T-cell (primary cell): ENCODE results near the gene SCD5. TPM values are rescaled to one million over a fixed set of nuclear protein-coding genes. Genes with fewer than 3 reads are reported as not detected.

Experiments
- ATAC-seq, 4 experiments: fragments of 200-7000 bp in 3 of 4; fragments of 150-1000 bp in 1 of 4; cut with Tn5 transposase; replicated peaks in 1 of 4; 1 replicate in 3 of 4; 2 replicates in 1 of 4; pipeline ENCODE4 v1.10.0; 2021; ENCODE audit warnings: moderate library complexity in 3 of 4, mild to moderate bottlenecking in 2 of 4, moderate number of reproducible peaks in 1 of 4
- CTCF ChIA-PET, 2 donors: fragments of 300-600 bp; sonication (Branson Sonifier 250); formaldehyde crosslinking; loops; one replicate each; lab custom pipeline; 2022; ENCODE audit warnings: antibody characterized with exemption in 2 of 2; lab: Charles Lee
- POLR2A ChIA-PET, 2 donors: fragments of 300-600 bp; sonication (Branson Sonifier 250); formaldehyde crosslinking; loops; one replicate each; lab custom pipeline; 2022; ENCODE audit warnings: antibody characterized with exemption in 2 of 2; lab: Charles Lee
- DNase-seq, 35 experiments: peaks; one replicate each; pipeline versions ENCODE4 v3.0.0 to v3.0.0-alpha.2; 2013 to 2023
- H3K27ac ChIP-seq: one replicate; pipeline ENCODE4 v1.5.1; 2013; ENCODE audit warnings: low read length
- H3K27me3 ChIP-seq, 2 experiments: replicated peaks in 1 of 2; 1 replicate in 1 of 2; 2 replicates in 1 of 2; pipeline versions ENCODE4 v1.6.1 to v1.7.0; 2013; ENCODE audit warnings: low read length in 1 of 2, mixed read lengths in 1 of 2; ENCODE audit not compliant: control insufficient read depth in 2 of 2, insufficient read depth in 2 of 2; ENCODE audit errors: extremely low read depth in 1 of 2
- H3K36me3 ChIP-seq, 2 donors: 1 replicate in 1 of 2; 2 replicates in 1 of 2; pipeline versions ENCODE4 v1.6.1 to v1.7.0; 2013; ENCODE audit warnings: low read length in 1 of 2; ENCODE audit not compliant: control insufficient read depth in 2 of 2, insufficient read depth in 1 of 2; ENCODE audit errors: extremely low read depth in 1 of 2
- H3K4me1 ChIP-seq, 2 experiments: 1 replicate in 1 of 2; 2 replicates in 1 of 2; pipeline versions ENCODE4 v1.6.1 to v1.7.0; 2013; ENCODE audit warnings: low read length in 2 of 2, mixed read lengths in 1 of 2; ENCODE audit not compliant: insufficient read depth in 2 of 2, control insufficient read depth in 1 of 2; ENCODE audit errors: extremely low read depth in 1 of 2
- H3K4me3 ChIP-seq, 2 donors: 1 replicate in 1 of 2; 2 replicates in 1 of 2; pipeline versions ENCODE4 v1.5.1 to v1.7.0; 2013; ENCODE audit warnings: mild to moderate bottlenecking in 2 of 2, low read length in 1 of 2, moderate library complexity in 1 of 2; ENCODE audit not compliant: control insufficient read depth in 1 of 2; ENCODE audit errors: extremely low read depth in 1 of 2
- H3K9me3 ChIP-seq: 2 replicates; pipeline ENCODE4 v1.7.0; 2013
- H3K27ac Mint-ChIP-seq, 2 donors: one replicate each; pipeline ENCODE4 v1.8.0; 2020 to 2021; ENCODE audit warnings: mild to moderate bottlenecking in 2 of 2, mixed read lengths in 2 of 2
- H3K27me3 Mint-ChIP-seq, 2 donors: one replicate each; pipeline ENCODE4 v1.8.0; 2021 to 2022; ENCODE audit warnings: mixed read lengths in 2 of 2
- H3K36me3 Mint-ChIP-seq: one replicate; pipeline ENCODE4 v1.8.0; 2021; ENCODE audit warnings: mixed read lengths
- H3K4me1 Mint-ChIP-seq, 3 donors: one replicate each; pipeline ENCODE4 v1.8.0; 2020 to 2022; ENCODE audit warnings: mixed read lengths in 3 of 3, mild to moderate bottlenecking in 1 of 3
- H3K4me3 Mint-ChIP-seq, 3 donors: one replicate each; pipeline ENCODE4 v1.8.0; 2020 to 2022; ENCODE audit warnings: mild to moderate bottlenecking in 3 of 3, mixed read lengths in 3 of 3, moderate library complexity in 3 of 3
- H3K9me3 Mint-ChIP-seq, 3 donors: one replicate each; pipeline ENCODE4 v1.8.0; 2020 to 2022; ENCODE audit warnings: mixed read lengths in 3 of 3
- WGBS: methylation state at CpG from one replicate; pipeline ENCODE4 v1.1.5; 2013; ENCODE audit warnings: missing lambda C conversion rate; ENCODE audit not compliant: insufficient coverage; 5-methylcytosine and 5-hydroxymethylcytosine counted together
- total RNA-seq, 35 experiments: library from RNA in 6 of 35; stranded (reverse) in 6 of 35; fragments of 120-200 nt in 1 of 35; gene quantifications; one replicate each; pipeline versions ENCODE4 v1.2.1 to v1.2.4 and lab custom pipeline; 2013 to 2026

The SCD5 gene
- total RNA-seq, 5 donors from 2014 or later (not counting 1 experiment from before 2014, with no cell fraction given) = 0.72 to 2.0 (median 1.3) TPM

DNA sequence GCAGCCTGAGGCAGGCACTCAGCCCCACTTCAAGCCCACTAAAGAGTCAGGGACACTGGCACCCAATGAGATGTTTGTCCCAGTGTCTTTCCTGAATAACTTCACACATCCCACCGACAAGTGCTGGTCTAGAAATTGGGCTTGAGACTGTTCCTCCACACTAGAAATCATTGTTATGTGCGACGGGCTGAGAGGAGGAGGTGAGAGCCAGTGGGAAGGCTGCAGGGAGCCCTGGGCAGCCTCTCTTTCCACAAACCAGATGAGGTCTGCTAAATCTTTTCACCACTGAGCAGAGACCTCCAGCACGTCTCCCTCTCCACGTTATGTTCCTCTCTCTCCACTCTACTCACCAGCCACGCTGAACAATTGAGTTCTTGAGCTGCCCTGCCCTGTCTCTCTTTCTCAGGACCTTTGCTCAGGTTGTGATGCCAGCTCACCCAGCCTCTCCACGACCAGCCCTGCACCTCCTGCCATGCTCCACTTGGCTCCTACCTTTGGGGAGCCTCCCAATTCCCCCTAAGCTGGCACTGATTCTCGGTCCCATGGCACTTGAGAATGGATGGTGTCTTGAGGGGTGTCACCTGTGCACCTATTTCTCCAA lies 8.4 kb downstream of the SCD5 start:
- Histone ChIP-seq H3K27me3 (peaks cover 0 to 4% of the 10 kb centered on the region in 2 experiments), H3K27ac (no peak overlapping the region), H3K36me3 (no peaks in the 10 kb centered on the region), H3K9me3 (no peaks in the 10 kb centered on the region), H3K4me3 (no peak overlapping the region), H3K4me1 (no peaks in the 10 kb centered on the region)
- ChIA-PET CTCF (no interaction called here), POLR2A (no interaction called here)
- peaks cover 12 to 17% of the 10 kb centered on the region in 2 donors for H3K27me3 Mint-ChIP-seq
- H3K4me1 Mint-ChIP-seq = no peaks in the 10 kb centered on the region
- ATAC-seq (no peak), DNase-seq (no peak)
- no peak overlapping the region for H3K27ac Mint-ChIP-seq
- no peaks in the 10 kb centered on the region for H3K36me3 Mint-ChIP-seq
- no peak overlapping the region for H3K4me3 Mint-ChIP-seq
- WGBS = 63% methylated on average over 4 of the region's 8 CpGs
- no peaks in the 10 kb centered on the region for H3K9me3 Mint-ChIP-seq

DNA sequence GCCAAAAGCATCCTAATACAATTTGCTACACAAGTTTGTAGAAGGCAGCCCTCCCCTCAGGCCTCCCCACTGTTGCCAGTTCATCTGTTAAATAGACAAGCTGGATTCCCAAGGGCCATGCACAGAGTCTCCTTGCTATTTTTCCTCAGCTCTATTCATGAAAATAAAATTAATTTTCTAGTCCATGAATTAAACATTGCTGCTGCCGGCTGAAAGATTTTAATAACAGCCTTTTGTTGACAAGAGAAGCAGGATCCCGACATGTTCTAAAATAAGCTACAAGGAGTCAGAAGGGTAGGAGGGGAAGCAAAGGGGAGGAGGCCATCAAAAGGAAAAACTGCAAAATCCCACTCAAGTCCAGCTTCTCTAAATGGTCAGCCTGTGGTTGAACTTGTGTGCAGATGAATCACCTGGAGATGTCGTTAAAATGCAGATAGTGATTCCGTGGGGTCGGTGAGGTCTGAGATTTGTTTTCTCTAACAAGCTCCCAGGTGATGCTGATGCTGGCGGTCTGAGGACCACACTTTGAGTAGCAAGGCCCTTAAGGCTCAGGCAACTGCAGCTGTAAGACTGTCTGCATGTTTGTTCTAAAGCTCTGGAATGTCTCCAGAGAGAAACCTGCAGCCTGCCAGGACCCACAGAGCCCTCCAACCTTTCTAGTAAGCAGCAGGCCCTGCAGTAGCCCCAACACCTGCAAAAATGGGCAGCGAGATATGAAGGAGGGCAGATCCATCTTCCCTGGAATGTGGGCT lies 9.4 kb downstream of the SCD5 start:
- DNase-seq (no peak), ATAC-seq (no peak)
- WGBS = 93% methylated on average over 4 of the region's 7 CpGs
- Mint-ChIP-seq H3K27ac (no peak overlapping the region), H3K36me3 (no peaks in the 10 kb centered on the region), H3K27me3 (peaks cover 8 to 20% of the 10 kb centered on the region in 2 donors), H3K4me1 (no peaks in the 10 kb centered on the region), H3K9me3 (no peaks in the 10 kb centered on the region), H3K4me3 (no peak overlapping the region)
- ChIA-PET CTCF (interaction anchor here in 1 of 2 donors (0.7 kb wide), 1 partner anchor 196 kb away, joined by 3 read pairs; no protein-coding TSS in a partner anchor), POLR2A (no interaction called here)
- Histone ChIP-seq H3K9me3 (no peaks in the 10 kb centered on the region), H3K4me1 (no peaks in the 10 kb centered on the region), H3K27me3 (no peaks in the 10 kb centered on the region), H3K4me3 (no peak overlapping the region), H3K27ac (no peak overlapping the region), H3K36me3 (no peaks in the 10 kb centered on the region)

DNA sequence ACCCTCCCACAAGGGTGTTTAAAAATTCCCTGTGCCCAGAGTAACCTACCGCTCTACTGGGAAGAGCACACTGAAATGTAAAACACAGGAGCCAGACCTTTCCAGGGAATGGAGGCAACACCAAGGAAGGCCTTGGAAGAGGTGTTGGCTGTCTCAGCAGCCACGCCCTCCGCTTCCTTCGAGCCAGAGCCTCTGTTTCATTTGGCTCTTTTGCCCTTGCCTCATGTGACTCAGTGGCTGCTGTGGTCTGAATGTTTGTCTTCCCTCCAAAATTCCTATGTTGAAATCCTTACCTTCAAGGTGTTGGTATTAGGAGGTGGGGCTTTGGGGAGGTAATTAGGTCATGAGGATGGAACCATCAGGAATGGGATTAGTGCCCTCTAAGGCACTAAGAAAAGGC lies 11.3 kb downstream of the SCD5 start:
- no peaks in the 10 kb centered on the region for H3K36me3 ChIP-seq
- DNase-seq (no peak), ATAC-seq (no peak)
- H3K27me3 Mint-ChIP-seq = peaks cover 8 to 20% of the 10 kb centered on the region in 2 donors
- no peaks in the 10 kb centered on the region for H3K4me1 ChIP-seq
- no peaks in the 10 kb centered on the region for H3K4me1 Mint-ChIP-seq
- no peak overlapping the region for H3K27ac ChIP-seq
- POLR2A ChIA-PET = no interaction called here
- no peaks in the 10 kb centered on the region for H3K36me3 Mint-ChIP-seq
- CTCF ChIA-PET = no interaction called here
- WGBS = 86% methylated on average over 3 of the region's 4 CpGs
- no peaks in the 10 kb centered on the region for H3K9me3 ChIP-seq
- no peak overlapping the region for H3K4me3 ChIP-seq
- no peak overlapping the region for H3K4me3 Mint-ChIP-seq
- no peaks in the 10 kb centered on the region for H3K9me3 Mint-ChIP-seq
- H3K27me3 ChIP-seq = no peaks in the 10 kb centered on the region
- no peak overlapping the region for H3K27ac Mint-ChIP-seq

DNA sequence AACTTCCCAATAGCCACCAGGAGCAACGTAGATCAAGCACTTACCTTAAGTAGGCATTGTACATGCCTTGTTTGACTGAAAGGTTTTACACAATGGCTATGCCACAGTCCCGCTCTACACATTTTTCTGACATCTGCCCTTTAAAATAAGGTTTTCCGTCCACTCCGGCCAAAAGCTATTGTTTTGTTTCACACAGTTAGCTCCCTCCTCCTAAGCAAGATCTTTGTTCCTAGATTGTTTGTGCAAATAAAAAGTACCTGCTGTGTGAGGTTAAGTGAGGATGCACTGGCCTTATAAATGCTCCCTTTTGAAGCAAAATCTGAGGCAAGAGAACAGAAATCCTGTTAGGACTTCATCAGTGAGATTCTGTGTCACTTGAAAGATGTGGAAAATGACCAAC lies 11.8 kb downstream of the SCD5 start:
- Mint-ChIP-seq H3K27me3 (peaks cover 8 to 20% of the 10 kb centered on the region in 2 donors), H3K4me1 (no peaks in the 10 kb centered on the region)

DNA sequence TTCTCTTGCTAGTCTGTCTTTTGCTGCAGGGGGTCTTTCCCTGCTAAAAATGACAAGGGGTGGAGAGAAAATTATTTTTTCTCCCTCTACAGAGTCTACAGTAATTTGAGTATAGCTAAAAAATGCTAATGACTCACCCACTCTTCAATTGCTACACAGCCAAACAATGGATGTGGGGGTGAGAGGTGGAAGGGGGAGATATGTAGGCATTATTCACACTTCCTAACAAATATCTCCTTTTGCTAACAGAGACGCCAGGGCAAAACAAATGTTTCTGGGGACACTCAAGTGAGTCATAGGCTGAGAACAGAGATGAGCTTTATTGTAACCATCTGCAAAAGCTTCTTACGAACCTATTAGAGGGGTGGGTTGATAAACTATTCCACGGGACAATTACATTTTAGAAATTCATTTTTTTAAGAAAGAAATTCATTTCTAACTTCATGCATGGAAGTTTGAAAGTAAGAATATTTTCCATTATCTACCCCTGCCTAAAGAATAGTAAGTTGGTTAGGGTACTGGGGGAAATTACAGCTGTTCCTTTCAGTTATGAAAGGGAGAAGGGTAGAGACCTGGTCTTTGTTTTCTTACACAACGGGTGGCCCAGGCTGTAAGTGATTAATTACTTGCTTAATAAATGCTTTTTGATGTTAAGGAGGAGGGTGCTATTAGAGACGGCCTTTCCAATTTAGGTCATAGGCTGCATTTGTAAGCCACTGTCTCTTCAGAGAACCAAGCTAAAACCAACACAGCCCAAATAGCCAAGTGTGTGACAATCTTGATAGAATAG lies 12.8 kb downstream of the SCD5 start:
- no CpG with 5 or more reads among the region's 5 CpGs for WGBS
- no peaks in the 10 kb centered on the region for H3K9me3 ChIP-seq
- H3K36me3 ChIP-seq = no peaks in the 10 kb centered on the region
- Mint-ChIP-seq H3K4me1 (no peaks in the 10 kb centered on the region), H3K27me3 (peaks cover 8 to 14% of the 10 kb centered on the region in 2 donors), H3K4me3 (no peak overlapping the region), H3K36me3 (no peaks in the 10 kb centered on the region), H3K9me3 (no peaks in the 10 kb centered on the region), H3K27ac (no peak overlapping the region)
- DNase-seq (no peak), ATAC-seq (no peak)
- H3K27me3 ChIP-seq = peaks cover 0 to under 1% of the 10 kb centered on the region in 2 experiments
- H3K4me1 ChIP-seq = no peaks in the 10 kb centered on the region
- POLR2A ChIA-PET = interaction anchor here (0.6 to 0.7 kb wide), 2 partner anchors 8 to 315 kb away, joined by 4 to 6 read pairs; no protein-coding TSS in a partner anchor
- no peak overlapping the region for H3K4me3 ChIP-seq
- CTCF ChIA-PET = interaction anchor here in 1 of 2 donors (0.6 kb wide), 1 partner anchor 761 kb away, joined by 6 read pairs; no protein-coding TSS in a partner anchor
- no peak overlapping the region for H3K27ac ChIP-seq

More for the DNA sequence above, 11.8 kb downstream of the SCD5 start:
- Histone ChIP-seq H3K4me1 (no peaks in the 10 kb centered on the region), H3K9me3 (no peaks in the 10 kb centered on the region), H3K4me3 (no peak overlapping the region), H3K27ac (no peak overlapping the region), H3K36me3 (no peaks in the 10 kb centered on the region), H3K27me3 (no peaks in the 10 kb centered on the region)
- WGBS = 57% methylated on average over 1 of the region's 4 CpGs
- ChIA-PET CTCF (interaction anchor here in 1 of 2 donors (0.6 kb wide), 1 partner anchor 760 kb away, joined by 6 read pairs; no protein-coding TSS in a partner anchor), POLR2A (interaction anchor here in 1 of 2 donors (0.7 kb wide), 1 partner anchor 316 kb away, joined by 4 read pairs; no protein-coding TSS in a partner anchor)
- DNase-seq = no peak
- Mint-ChIP-seq H3K36me3 (no peaks in the 10 kb centered on the region), H3K4me3 (no peak overlapping the region), H3K27ac (no peak overlapping the region), H3K9me3 (no peaks in the 10 kb centered on the region)
- no peak for ATAC-seq
